ENCODE results near the gene PAFAH2.

DNA sequence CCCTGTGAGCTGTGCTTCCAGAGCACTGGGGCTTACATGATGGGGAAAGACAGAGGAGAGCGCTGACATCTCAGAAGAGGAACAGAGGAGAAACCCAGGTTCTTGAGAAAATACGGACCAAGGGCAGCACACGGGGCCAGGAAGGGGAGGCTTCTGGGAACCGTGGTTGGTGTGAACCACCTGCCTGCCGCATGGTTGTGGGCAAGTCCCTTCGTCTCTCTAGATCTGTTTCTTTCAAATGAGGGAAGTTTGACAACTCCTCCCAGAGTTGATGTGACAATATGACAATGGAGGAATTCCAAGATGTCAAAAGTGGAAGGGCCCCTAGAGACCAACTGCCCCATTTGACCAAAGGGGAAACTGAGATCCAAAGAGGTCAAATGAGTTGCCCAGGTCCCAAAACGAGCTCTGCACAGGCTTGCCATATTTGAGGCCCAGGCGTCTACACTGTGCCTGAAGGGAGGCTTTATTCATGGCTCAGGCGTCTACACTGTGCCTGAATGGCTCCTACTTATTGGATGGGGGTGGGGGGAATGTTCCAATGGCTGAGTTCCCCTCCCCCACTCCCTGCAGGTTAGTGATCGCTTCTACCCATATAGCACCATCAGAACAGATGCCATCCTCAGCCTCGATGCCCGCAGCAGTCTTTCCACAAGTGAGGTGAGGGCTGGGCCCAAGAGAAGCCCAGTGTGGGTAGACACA lies 34.9 kb upstream of the PAFAH2 start:
- TF ChIP-seq, protein P1, sequence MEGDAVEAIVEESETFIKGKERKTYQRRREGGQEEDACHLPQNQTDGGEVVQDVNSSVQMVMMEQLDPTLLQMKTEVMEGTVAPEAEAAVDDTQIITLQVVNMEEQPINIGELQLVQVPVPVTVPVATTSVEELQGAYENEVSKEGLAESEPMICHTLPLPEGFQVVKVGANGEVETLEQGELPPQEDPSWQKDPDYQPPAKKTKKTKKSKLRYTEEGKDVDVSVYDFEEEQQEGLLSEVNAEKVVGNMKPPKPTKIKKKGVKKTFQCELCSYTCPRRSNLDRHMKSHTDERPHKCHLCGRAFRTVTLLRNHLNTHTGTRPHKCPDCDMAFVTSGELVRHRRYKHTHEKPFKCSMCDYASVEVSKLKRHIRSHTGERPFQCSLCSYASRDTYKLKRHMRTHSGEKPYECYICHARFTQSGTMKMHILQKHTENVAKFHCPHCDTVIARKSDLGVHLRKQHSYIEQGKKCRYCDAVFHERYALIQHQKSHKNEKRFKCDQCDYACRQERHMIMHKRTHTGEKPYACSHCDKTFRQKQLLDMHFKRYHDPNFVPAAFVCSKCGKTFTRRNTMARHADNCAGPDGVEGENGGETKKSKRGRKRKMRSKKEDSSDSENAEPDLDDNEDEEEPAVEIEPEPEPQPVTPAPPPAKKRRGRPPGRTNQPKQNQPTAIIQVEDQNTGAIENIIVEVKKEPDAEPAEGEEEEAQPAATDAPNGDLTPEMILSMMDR (IDR thresholded peaks at IDR 0.05) = no peak
- no peak for TF ChIP-seq POLR2A (IDR thresholded peaks at IDR 0.05)
